Liver (tissue), 3 donors: ENCODE data around the gene SLC8A1.

Source experiments
- CTCF ChIP-seq: fragments of 150-350 bp; IDR thresholded peaks from 2 replicates; pipeline ENCODE4 v1.5.1; 2017; ENCODE audit warnings: improper control_type of control experiment, low read depth, low read length; ENCODE audit not compliant: missing input control
- EGR1 ChIP-seq, 2 donors: IDR thresholded peaks; 2 replicates each; pipeline ENCODE4 v1.6.1; 2016 to 2018; ENCODE audit warnings: antibody characterized with exemption in 2 of 2, low read depth in 2 of 2
- FOXA1 ChIP-seq: IDR thresholded peaks from 2 replicates; pipeline ENCODE4 v1.6.1; 2016; ENCODE audit warnings: antibody characterized with exemption
- FOXA2 ChIP-seq: IDR thresholded peaks from 2 replicates; pipeline ENCODE4 v1.6.1; 2016; ENCODE audit warnings: antibody characterized with exemption
- GABPA ChIP-seq, 2 donors: IDR thresholded peaks in 1 of 2; conservative IDR thresholded peaks in 1 of 2; 2 replicates each; pipeline ENCODE4 v1.6.1; 2016; ENCODE audit warnings: antibody characterized with exemption in 2 of 2, mild to moderate bottlenecking in 1 of 2, moderate library complexity in 1 of 2
- HNF4A ChIP-seq, 2 donors: conservative IDR thresholded peaks; 2 replicates each; pipeline ENCODE4 v1.6.1; 2016; ENCODE audit warnings: antibody characterized with exemption in 2 of 2, mild to moderate bottlenecking in 2 of 2
- JUND ChIP-seq, 2 donors: IDR thresholded peaks; 2 replicates each; pipeline ENCODE4 v1.6.1; 2016; ENCODE audit warnings: antibody characterized with exemption in 2 of 2
- MAX ChIP-seq: IDR thresholded peaks from 2 replicates; pipeline ENCODE4 v1.6.1; 2016; ENCODE audit warnings: antibody characterized with exemption
- RAD21 ChIP-seq, 2 donors: IDR thresholded peaks; 2 replicates each; pipeline ENCODE4 v1.6.1; 2016; ENCODE audit warnings: antibody characterized with exemption in 2 of 2, mild to moderate bottlenecking in 2 of 2
- REST ChIP-seq: IDR thresholded peaks from 2 replicates; pipeline ENCODE4 v1.6.1; 2016; ENCODE audit warnings: antibody characterized with exemption, mild to moderate bottlenecking
- RXRA ChIP-seq, 2 donors: IDR thresholded peaks; 2 replicates each; pipeline ENCODE4 v1.6.1; 2017 to 2018; ENCODE audit warnings: antibody characterized with exemption in 2 of 2, mild to moderate bottlenecking in 1 of 2
- SP1 ChIP-seq: IDR thresholded peaks from 2 replicates; pipeline ENCODE4 v1.6.1; 2018; ENCODE audit warnings: antibody characterized with exemption, mild to moderate bottlenecking
- TAF1 ChIP-seq: conservative IDR thresholded peaks from 2 replicates; pipeline ENCODE4 v1.6.1; 2016; ENCODE audit warnings: antibody characterized with exemption, mild to moderate bottlenecking
- donor health status: healthy.
- donor health status: healthy.

DNA sequence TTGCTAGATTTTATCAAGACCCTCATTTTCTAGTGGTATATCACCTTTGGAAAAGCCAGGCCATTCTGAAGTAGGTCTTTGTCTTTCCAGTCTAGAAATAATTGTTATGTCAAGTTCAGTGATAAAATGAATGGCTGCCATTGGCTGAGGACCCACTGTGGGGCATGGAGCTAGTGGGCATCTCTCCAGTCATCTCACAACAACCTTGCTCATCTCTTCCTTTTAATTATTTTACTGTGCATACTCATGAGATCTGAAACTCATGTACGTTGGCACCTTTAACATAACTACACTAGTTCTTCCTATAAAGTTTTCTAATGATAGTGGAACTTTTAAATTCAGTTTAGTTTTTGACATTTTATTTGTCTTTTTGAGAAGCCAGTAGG is 240.9 kb downstream of the SLC8A1 start:
- TF ChIP-seq CTCF: no peak
- TF ChIP-seq RAD21 (IDR thresholded peaks at IDR 0.05): no peak
- TF ChIP-seq SP1: no peak
- no peak for TF ChIP-seq MAX
- TF ChIP-seq EGR1 (IDR thresholded peaks at IDR 0.05; ENCODE audit: low read depth in 2 of 2): no peak
- TF ChIP-seq JUND (IDR thresholded peaks at IDR 0.05): no peak
- TF ChIP-seq REST: no peak
- TF ChIP-seq HNF4A (conservative IDR thresholded peaks at IDR 0.05): no peak
- TF ChIP-seq TAF1: no peak
- TF ChIP-seq GABPA (IDR thresholded peaks at IDR 0.05 in 1 of 2, conservative IDR thresholded peaks at IDR 0.05 in 1 of 2): no peak
- no peak for TF ChIP-seq FOXA2
- TF ChIP-seq FOXA1: no peak
- no peak for TF ChIP-seq RXRA (IDR thresholded peaks at IDR 0.05)
